Kidney epithelial cell (primary cell): ENCODE results near the gene COL18A1. TPM values are rescaled to one million over a fixed set of nuclear protein-coding genes. Genes with fewer than 3 reads are reported as not detected.

ENCODE experiments used
- DNase-seq: peaks from one replicate; pipeline ENCODE4 v3.0.0-alpha.2; 2010; ENCODE audit warnings: low read depth
- H3K27me3 ChIP-seq: 2 replicates; pipeline ENCODE4 v1.6.0; 2011; ENCODE audit warnings: low read length; ENCODE audit not compliant: control insufficient read depth, insufficient read depth
- H3K36me3 ChIP-seq: 2 replicates; pipeline ENCODE4 v1.5.1; 2011; ENCODE audit warnings: low read length; ENCODE audit not compliant: control insufficient read depth, insufficient read depth
- H3K4me3 ChIP-seq: 2 replicates; pipeline ENCODE4 v1.5.1; 2011; ENCODE audit warnings: low read depth, mild to moderate bottlenecking, control low read depth, low read length
- CTCF ChIP-seq: IDR thresholded peaks from 2 replicates; pipeline ENCODE4 v1.5.1; 2011; ENCODE audit warnings: mild to moderate bottlenecking, moderate library complexity, low read length, control low read depth, inconsistent platforms; ENCODE audit not compliant: insufficient read depth, poor library complexity, severe bottlenecking
- total RNA-seq: library from RNA; depleted of rRNA; stranded (reverse); fragments of >200 nt; gene quantifications from 2 replicates; pipeline ENCODE4 v1.2.3, GENCODE V29; 2015

The COL18A1 gene
- total RNA-seq, 1 donor from 2014 or later = 808 TPM

- TF ChIP-seq CTCF = no peak
- no peaks in the 10 kb centered on the region for H3K27me3 ChIP-seq
- DNase-seq = no peak
- H3K36me3 ChIP-seq = no peaks in the 10 kb centered on the region
- no peak overlapping the region for H3K4me3 ChIP-seq
These were observed 46.8 kb downstream of the COL18A1 start for GRCh38 chr21:45451771-45452182.

GRCh38 chr21:45452696-45453307, 47.8 kb downstream of the COL18A1 start:
- TF ChIP-seq CTCF = no peak
- H3K27me3 ChIP-seq = no peaks in the 10 kb centered on the region
- no peak overlapping the region for H3K4me3 ChIP-seq
- H3K36me3 ChIP-seq = peaks cover 1% of the 10 kb centered on the region
- no peak for DNase-seq

- TF ChIP-seq CTCF = no peak
- Histone ChIP-seq H3K36me3 (peaks cover 1% of the 10 kb centered on the region), H3K27me3 (no peaks in the 10 kb centered on the region), H3K4me3 (no peak overlapping the region)
- DNase-seq = no peak
These were observed 48.5 kb downstream of the COL18A1 start for GRCh38 chr21:45453308-45453950.

GRCh38 chr21:45454060-45454925, 49.3 kb downstream of the COL18A1 start:
- no peak for DNase-seq
- Histone ChIP-seq H3K4me3 (no peak overlapping the region), H3K27me3 (no peaks in the 10 kb centered on the region), H3K36me3 (peaks cover 1% of the 10 kb centered on the region)
- TF ChIP-seq CTCF = no peak

GRCh38 chr21:45454926-45455673, 50.1 kb downstream of the COL18A1 start:
- H3K27me3 ChIP-seq = no peaks in the 10 kb centered on the region
- DNase-seq = no peak
- H3K36me3 ChIP-seq = peaks cover 1% of the 10 kb centered on the region
- no peak for TF ChIP-seq CTCF
- H3K4me3 ChIP-seq = no peak overlapping the region
